Hepatocyte (in vitro differentiated cells): ENCODE measurements around the gene SELENOF. TPM values are rescaled to one million over a fixed set of nuclear protein-coding genes. Genes with fewer than 3 reads are reported as not detected.

Experiments used
- DNase-seq: peaks from one replicate; pipeline ENCODE4 v3.0.0-alpha.2; 2016; ENCODE audit warnings: low spot score
- H2AFZ ChIP-seq: fragments of 200-600 bp; sonication (generic); 2 replicates; pipeline ENCODE4 v1.6.0; 2016; ENCODE audit warnings: antibody characterized with exemption, mild to moderate bottlenecking
- H3K27ac ChIP-seq: fragments of 200-600 bp; sonication (generic); 2 replicates; pipeline ENCODE4 v1.5.1; 2016; ENCODE audit warnings: mild to moderate bottlenecking
- H3K27me3 ChIP-seq: fragments of 200-600 bp; sonication (generic); 2 replicates; pipeline ENCODE4 v1.6.1; 2016
- H3K36me3 ChIP-seq: fragments of 200-600 bp; sonication (generic); replicated peaks from 2 replicates; pipeline ENCODE4 v1.5.1; 2016; ENCODE audit warnings: low read depth; ENCODE audit not compliant: insufficient read depth
- H3K4me1 ChIP-seq: fragments of 200-600 bp; sonication (generic); 2 replicates; pipeline ENCODE4 v1.5.1; 2016; ENCODE audit warnings: mild to moderate bottlenecking, moderate library complexity; ENCODE audit not compliant: insufficient read depth
- H3K4me2 ChIP-seq: fragments of 200-600 bp; sonication (generic); 2 replicates; pipeline ENCODE4 v1.6.0; 2016
- H3K4me3 ChIP-seq: fragments of 200-600 bp; sonication (generic); 2 replicates; pipeline ENCODE4 v1.5.1; 2016; ENCODE audit warnings: mild to moderate bottlenecking
- H3K79me2 ChIP-seq: fragments of 200-600 bp; sonication (generic); 2 replicates; pipeline ENCODE4 v1.6.0; 2017; ENCODE audit warnings: mild to moderate bottlenecking
- H3K9me2 ChIP-seq: fragments of 200-600 bp; sonication (generic); replicated peaks from 2 replicates; pipeline ENCODE4 v1.6.0; 2017; ENCODE audit warnings: mild to moderate bottlenecking; ENCODE audit not compliant: insufficient read depth
- H3K9me3 ChIP-seq: fragments of 200-600 bp; sonication (generic); 2 replicates; pipeline ENCODE4 v1.5.1; 2016; ENCODE audit warnings: low read depth, mild to moderate bottlenecking
- H4K20me1 ChIP-seq: fragments of 200-600 bp; sonication (generic); 2 replicates; pipeline ENCODE4 v1.6.0; 2016; ENCODE audit warnings: mild to moderate bottlenecking; ENCODE audit not compliant: insufficient read depth, poor library complexity, severe bottlenecking
- EZH2 ChIP-seq: fragments of 200-600 bp; sonication (generic); IDR thresholded peaks from 2 replicates; pipeline ENCODE4 v1.6.1; 2016; ENCODE audit warnings: antibody characterized with exemption, mild to moderate bottlenecking, borderline replicate concordance
- EZH2phosphoT487 ChIP-seq: fragments of 200-600 bp; sonication (generic); IDR thresholded peaks from one replicate; pipeline ENCODE4 v1.6.1; 2018; ENCODE audit warnings: antibody characterized with exemption, mild to moderate bottlenecking, low read depth, moderate library complexity; ENCODE audit not compliant: unreplicated experiment, severe bottlenecking
- WGBS: methylation state at CpG from one replicate; pipeline ENCODE4 v1.1.6; 2016; ENCODE audit warnings: low lambda C conversion rate; ENCODE audit errors: missing lambda C conversion rate; 5-methylcytosine and 5-hydroxymethylcytosine counted together
- polyA plus RNA-seq: library from polyadenylated mRNA; unstranded; fragments of >200 nt; fragmentation: Nextera tagmentation; extraction: Ambion mirVana; gene quantifications from 2 replicates; pipeline ENCODE4 v1.2.1, GENCODE V29; 2016
- total RNA-seq: library from RNA; depleted of rRNA; stranded (reverse); fragments of >200 nt; gene quantifications from 2 replicates; pipeline ENCODE4 v1.2.3, GENCODE V29; 2014
- TF ChIP-seq, protein P1 (sequence below): fragments of 200-600 bp; sonication (generic); IDR thresholded peaks from 2 replicates; pipeline ENCODE4 v1.5.1; 2016; ENCODE audit warnings: antibody characterized with exemption, mild to moderate bottlenecking; ENCODE audit not compliant: poor library complexity

SELENOF gene
- total RNA-seq, result 168 and 204 TPM in 2 replicates
- 167 and 193 TPM in 2 replicates for polyA plus RNA-seq

DNA sequence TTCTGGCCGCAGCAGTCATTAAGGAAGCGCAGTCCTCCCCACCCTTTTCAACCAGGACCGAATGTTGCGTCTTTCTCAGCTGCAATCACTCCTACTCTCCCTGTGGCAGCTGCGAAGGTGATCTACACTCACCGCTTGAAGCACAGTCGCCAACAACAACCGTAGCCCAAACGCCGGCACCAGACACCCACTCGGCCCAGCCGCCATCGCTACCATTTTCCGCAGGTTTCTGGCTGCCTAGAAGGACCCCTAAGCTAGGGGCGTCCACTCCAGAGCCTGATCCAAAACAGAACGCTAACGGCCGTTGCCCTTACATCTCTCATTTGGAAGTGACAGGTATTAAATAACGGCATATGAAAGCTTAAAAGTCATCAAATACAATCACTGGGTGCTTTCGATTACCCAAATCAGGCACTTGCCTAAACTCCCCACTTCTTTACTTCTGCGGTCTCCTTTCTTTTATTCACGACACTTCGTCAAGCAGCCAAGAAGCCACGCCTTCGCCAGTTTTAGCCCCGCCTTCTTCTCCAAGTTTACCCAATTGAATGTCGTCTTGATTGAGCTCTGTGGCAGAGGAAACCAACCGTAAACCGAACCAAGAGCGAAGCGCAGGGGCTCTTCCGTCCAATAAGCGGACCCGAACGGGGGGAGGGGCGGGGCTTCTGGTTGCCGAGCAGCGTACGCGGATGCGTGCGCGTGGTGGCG, at the start of gene SELENOF:
SELENOF (minus strand) TSS at position 231 of the 705 bp plus-strand sequence; CDS start at position 216, 15 bp downstream.
- Histone ChIP-seq H3K4me1 (peaks cover 24% of the 10 kb centered on the region), H4K20me1 (peaks cover 36% of the 10 kb centered on the region), H3K27ac (peak within 1 kb of the TSS; percentile 91), H3K27me3 (no peaks in the 10 kb centered on the region), H3K9me2 (no peaks in the 10 kb centered on the region), H3K9me3 (no peaks in the 10 kb centered on the region), H3K4me2 (peak within 1 kb of the TSS; percentile 79), H3K79me2 (peaks cover 80% of the 10 kb centered on the region), H3K36me3 (no peaks in the 10 kb centered on the region), H2AFZ (peak within 1 kb of the TSS; percentile 67), H3K4me3 (peak within 1 kb of the TSS; percentile 86)
- TF ChIP-seq EZH2phosphoT487, result no peak
- TF ChIP-seq EZH2, result no peak
- TF ChIP-seq, protein P1, sequence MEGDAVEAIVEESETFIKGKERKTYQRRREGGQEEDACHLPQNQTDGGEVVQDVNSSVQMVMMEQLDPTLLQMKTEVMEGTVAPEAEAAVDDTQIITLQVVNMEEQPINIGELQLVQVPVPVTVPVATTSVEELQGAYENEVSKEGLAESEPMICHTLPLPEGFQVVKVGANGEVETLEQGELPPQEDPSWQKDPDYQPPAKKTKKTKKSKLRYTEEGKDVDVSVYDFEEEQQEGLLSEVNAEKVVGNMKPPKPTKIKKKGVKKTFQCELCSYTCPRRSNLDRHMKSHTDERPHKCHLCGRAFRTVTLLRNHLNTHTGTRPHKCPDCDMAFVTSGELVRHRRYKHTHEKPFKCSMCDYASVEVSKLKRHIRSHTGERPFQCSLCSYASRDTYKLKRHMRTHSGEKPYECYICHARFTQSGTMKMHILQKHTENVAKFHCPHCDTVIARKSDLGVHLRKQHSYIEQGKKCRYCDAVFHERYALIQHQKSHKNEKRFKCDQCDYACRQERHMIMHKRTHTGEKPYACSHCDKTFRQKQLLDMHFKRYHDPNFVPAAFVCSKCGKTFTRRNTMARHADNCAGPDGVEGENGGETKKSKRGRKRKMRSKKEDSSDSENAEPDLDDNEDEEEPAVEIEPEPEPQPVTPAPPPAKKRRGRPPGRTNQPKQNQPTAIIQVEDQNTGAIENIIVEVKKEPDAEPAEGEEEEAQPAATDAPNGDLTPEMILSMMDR, result no peak
- peak; percentile 100 for DNase-seq
- 2% methylated on average over 33 of the region's 44 CpGs for WGBS

DNA sequence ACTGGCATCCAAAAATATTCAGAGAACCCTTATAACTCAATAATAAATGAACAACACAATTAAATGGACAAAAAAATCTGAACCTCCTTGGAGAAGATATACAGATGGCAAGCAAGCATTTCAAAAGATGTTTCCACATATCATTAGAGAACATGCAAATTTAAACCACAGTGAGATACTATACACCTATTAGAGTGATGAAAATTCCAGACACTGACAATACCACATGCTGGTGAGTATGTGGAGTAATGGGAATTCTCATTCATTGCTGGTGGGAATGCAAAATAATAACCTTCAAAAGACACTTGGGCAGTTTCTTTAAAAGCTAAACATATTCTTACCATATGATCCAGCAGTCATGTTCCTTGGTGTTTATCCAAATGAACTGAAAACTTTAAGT, 46.6 kb upstream of the SELENOF start:
- Histone ChIP-seq H3K9me2 (no peaks in the 10 kb centered on the region), H3K79me2 (peaks cover 35% of the 10 kb centered on the region)

DNA sequence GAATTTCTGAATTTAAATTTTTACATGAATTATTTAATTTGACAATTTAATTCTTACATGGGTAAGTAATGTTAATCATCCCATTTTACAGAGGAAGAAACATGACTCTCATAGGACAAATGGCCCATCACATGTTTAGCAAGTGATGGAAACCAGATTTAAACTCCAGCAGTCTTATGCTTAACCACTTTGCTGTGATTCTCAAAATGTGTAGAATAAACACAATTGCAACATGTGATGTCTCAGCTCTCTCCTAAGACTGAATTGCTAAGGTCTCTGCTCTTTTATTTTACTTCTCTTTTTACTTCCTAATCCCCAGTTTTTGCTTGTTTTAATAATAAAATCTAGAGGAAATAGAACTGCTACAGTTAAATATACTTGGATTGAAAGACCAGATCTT, 43.3 kb upstream of the SELENOF start:
- no peak for TF ChIP-seq EZH2phosphoT487
- TF ChIP-seq, protein P1, result no peak
- no peak for TF ChIP-seq EZH2
- H3K36me3 ChIP-seq, result no peaks in the 10 kb centered on the region
- no peak overlapping the region for H3K4me2 ChIP-seq
- no peaks in the 10 kb centered on the region for H3K9me2 ChIP-seq
- no peak for DNase-seq
- H3K27ac ChIP-seq, result no peak overlapping the region
- no peaks in the 10 kb centered on the region for H3K4me1 ChIP-seq
- no peaks in the 10 kb centered on the region for H4K20me1 ChIP-seq
- no peak overlapping the region for H2AFZ ChIP-seq
- H3K9me3 ChIP-seq, result no peaks in the 10 kb centered on the region
- H3K27me3 ChIP-seq, result no peaks in the 10 kb centered on the region
- no peak overlapping the region for H3K4me3 ChIP-seq
- peaks cover 68% of the 10 kb centered on the region for H3K79me2 ChIP-seq

More for the DNA sequence above, 46.6 kb upstream of the SELENOF start:
- no peaks in the 10 kb centered on the region for H4K20me1 ChIP-seq
- no peaks in the 10 kb centered on the region for H3K4me1 ChIP-seq
- no peaks in the 10 kb centered on the region for H3K27me3 ChIP-seq
- H2AFZ ChIP-seq, result no peak overlapping the region
- H3K4me3 ChIP-seq, result no peak overlapping the region
- DNase-seq, result no peak
- TF ChIP-seq, protein P1, result no peak
- no peak for TF ChIP-seq EZH2
- no peak for TF ChIP-seq EZH2phosphoT487
- no peaks in the 10 kb centered on the region for H3K9me3 ChIP-seq
- H3K27ac ChIP-seq, result no peak overlapping the region
- no peaks in the 10 kb centered on the region for H3K36me3 ChIP-seq
- no peak overlapping the region for H3K4me2 ChIP-seq

DNA sequence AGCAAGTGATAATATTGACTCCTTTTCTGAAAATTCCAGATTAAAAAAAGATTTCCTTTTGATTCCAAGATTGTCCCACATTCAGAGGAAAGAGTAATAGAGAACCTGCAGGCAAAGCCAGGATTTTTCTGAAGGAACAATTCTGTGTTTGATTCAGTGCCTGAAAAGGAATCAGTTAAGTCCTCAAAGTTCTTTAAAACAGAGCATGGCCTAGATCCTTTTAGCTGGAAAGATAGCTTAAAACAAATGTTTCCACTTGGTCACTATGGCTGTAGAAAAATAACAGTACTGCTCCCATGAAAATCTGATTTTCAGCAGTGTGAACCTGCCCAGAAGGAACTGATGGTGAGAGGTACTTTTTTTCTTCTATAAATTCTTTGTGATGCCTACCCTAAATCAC, 42.3 kb upstream of the SELENOF start:
- no peaks in the 10 kb centered on the region for H3K9me2 ChIP-seq
- H3K79me2 ChIP-seq, result peaks cover 76% of the 10 kb centered on the region
- H3K27ac ChIP-seq, result no peak overlapping the region
- no peak overlapping the region for H2AFZ ChIP-seq
- no peaks in the 10 kb centered on the region for H4K20me1 ChIP-seq
- no peak overlapping the region for H3K4me2 ChIP-seq
- peaks cover 3% of the 10 kb centered on the region for H3K4me1 ChIP-seq
- no peaks in the 10 kb centered on the region for H3K27me3 ChIP-seq
- DNase-seq, result no peak
- H3K4me3 ChIP-seq, result no peak overlapping the region
- no peaks in the 10 kb centered on the region for H3K36me3 ChIP-seq
- no peaks in the 10 kb centered on the region for H3K9me3 ChIP-seq
- TF ChIP-seq, protein P1, result no peak
- TF ChIP-seq EZH2phosphoT487, result no peak
- no peak for TF ChIP-seq EZH2
